ENCODE data around the gene TNFAIP8.
"Not testable (repeated sequence)": the region's sequence is repeated elsewhere in the genome, so short reads cannot be mapped to it uniquely, and the experiment has no call there.

The TNFAIP8 gene

GRCh38 chr5:119427060-119427459, 71.2 kb downstream of the TNFAIP8 start:
- no peaks in the 10 kb centered on the region for H3K36me3 Mint-ChIP-seq
- no peaks in the 10 kb centered on the region for H3K27me3 Mint-ChIP-seq
- H3K4me1 Mint-ChIP-seq: no peaks in the 10 kb centered on the region
- H3K4me3 Mint-ChIP-seq: no peak overlapping the region
- no peak overlapping the region for H3K27ac Mint-ChIP-seq
- H3K9me3 Mint-ChIP-seq: no peaks in the 10 kb centered on the region

DNA sequence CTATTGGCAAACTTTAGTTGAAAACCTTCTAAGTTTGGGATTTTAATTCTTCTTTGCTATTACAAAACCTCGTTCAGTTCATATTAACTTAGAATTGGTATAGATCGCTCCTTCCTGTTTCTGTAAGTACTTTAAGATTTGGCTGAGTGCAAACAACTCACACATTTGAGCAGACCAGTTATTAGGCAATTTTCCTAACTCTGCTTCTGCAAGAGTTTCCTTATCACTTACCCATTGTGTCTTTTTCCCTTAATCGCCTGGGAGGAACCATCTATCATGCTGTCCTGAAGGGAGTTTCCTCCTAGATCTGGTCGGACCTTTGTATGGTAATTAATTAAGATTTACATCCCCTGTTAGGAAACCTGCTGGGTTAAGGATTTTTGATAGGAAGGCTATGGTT, 71.8 kb downstream of the TNFAIP8 start:
- not testable (repeated sequence) for H3K4me3 Mint-ChIP-seq, H3K36me3 Mint-ChIP-seq, H3K4me1 Mint-ChIP-seq, H3K27me3 Mint-ChIP-seq, H3K27ac Mint-ChIP-seq, H3K9me3 Mint-ChIP-seq

- H3K9me3 Mint-ChIP-seq, H3K36me3 Mint-ChIP-seq, H3K4me1 Mint-ChIP-seq, H3K27me3 Mint-ChIP-seq, H3K4me3 Mint-ChIP-seq: not testable (repeated sequence)
- H3K27ac Mint-ChIP-seq: peak overlapping the region; percentile 12
Measured at GRCh38 chr5:119428166-119428565, 72.3 kb downstream of the TNFAIP8 start.

- not testable (repeated sequence) for H3K27me3 Mint-ChIP-seq, H3K36me3 Mint-ChIP-seq, H3K4me3 Mint-ChIP-seq, H3K9me3 Mint-ChIP-seq, H3K27ac Mint-ChIP-seq, H3K4me1 Mint-ChIP-seq
Measured at GRCh38 chr5:119428574-119428973, 72.8 kb downstream of the TNFAIP8 start.

- not testable (repeated sequence) for H3K4me3 Mint-ChIP-seq, H3K27ac Mint-ChIP-seq, H3K9me3 Mint-ChIP-seq, H3K36me3 Mint-ChIP-seq, H3K27me3 Mint-ChIP-seq
- H3K4me1 Mint-ChIP-seq: peaks cover 11% of the 10 kb centered on the region
Measured at GRCh38 chr5:119432674-119433237, 76.9 kb downstream of the TNFAIP8 start.

- no peaks in the 10 kb centered on the region for H3K9me3 Mint-ChIP-seq
- peaks cover 2% of the 10 kb centered on the region for H3K36me3 Mint-ChIP-seq
- H3K4me3 Mint-ChIP-seq: no peak overlapping the region
- H3K27ac Mint-ChIP-seq: peak overlapping the region; percentile 84
- H3K27me3 Mint-ChIP-seq: peaks cover 7% of the 10 kb centered on the region
- H3K4me1 Mint-ChIP-seq: peaks cover 12% of the 10 kb centered on the region
Measured at GRCh38 chr5:119435436-119436132, 79.8 kb downstream of the TNFAIP8 start.

GRCh38 chr5:119437785-119438586, 82.2 kb downstream of the TNFAIP8 start:
- H3K4me1 Mint-ChIP-seq: peaks cover 12% of the 10 kb centered on the region
- not testable (repeated sequence) for H3K27ac Mint-ChIP-seq, H3K36me3 Mint-ChIP-seq, H3K27me3 Mint-ChIP-seq, H3K9me3 Mint-ChIP-seq, H3K4me3 Mint-ChIP-seq

GRCh38 chr5:119438587-119438917, 82.7 kb downstream of the TNFAIP8 start:
- not testable (repeated sequence) for H3K36me3 Mint-ChIP-seq, H3K27me3 Mint-ChIP-seq, H3K9me3 Mint-ChIP-seq
- Mint-ChIP-seq H3K4me3 (peak overlapping the region; percentile 84), H3K27ac (peak overlapping the region; percentile 73), H3K4me1 (peaks cover 12% of the 10 kb centered on the region)

- Mint-ChIP-seq H3K4me3 (peak overlapping the region; percentile 84), H3K27ac (peak overlapping the region; percentile 76), H3K27me3 (peaks cover 7% of the 10 kb centered on the region), H3K9me3 (no peaks in the 10 kb centered on the region), H3K36me3 (peaks cover 2% of the 10 kb centered on the region), H3K4me1 (peaks cover 12% of the 10 kb centered on the region)
Measured at GRCh38 chr5:119439140-119439631, 83.4 kb downstream of the TNFAIP8 start.

DNA sequence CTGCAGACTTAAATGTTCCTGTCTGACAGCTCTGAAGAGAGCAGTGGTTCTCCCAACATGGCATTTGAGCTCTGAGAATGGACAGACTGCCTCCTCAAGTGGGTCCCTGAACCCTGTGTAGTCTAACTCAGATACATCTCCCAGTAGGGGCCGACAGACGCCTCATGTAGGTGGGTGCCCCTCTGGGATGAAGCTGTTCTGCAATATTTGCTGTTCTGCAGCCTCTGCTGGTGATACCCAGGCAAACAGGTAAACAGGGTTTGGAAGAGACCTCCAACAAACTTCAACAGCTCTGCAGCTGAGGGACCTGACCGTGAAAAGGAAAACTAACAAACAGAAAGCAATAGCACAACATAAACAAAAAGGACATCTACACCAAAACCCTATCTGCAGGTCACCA, 83.8 kb downstream of the TNFAIP8 start:
- H3K27ac Mint-ChIP-seq, H3K36me3 Mint-ChIP-seq, H3K27me3 Mint-ChIP-seq, H3K9me3 Mint-ChIP-seq: not testable (repeated sequence)
- H3K4me1 Mint-ChIP-seq: peaks cover 12% of the 10 kb centered on the region
- peak overlapping the region; percentile 84 for H3K4me3 Mint-ChIP-seq

DNA sequence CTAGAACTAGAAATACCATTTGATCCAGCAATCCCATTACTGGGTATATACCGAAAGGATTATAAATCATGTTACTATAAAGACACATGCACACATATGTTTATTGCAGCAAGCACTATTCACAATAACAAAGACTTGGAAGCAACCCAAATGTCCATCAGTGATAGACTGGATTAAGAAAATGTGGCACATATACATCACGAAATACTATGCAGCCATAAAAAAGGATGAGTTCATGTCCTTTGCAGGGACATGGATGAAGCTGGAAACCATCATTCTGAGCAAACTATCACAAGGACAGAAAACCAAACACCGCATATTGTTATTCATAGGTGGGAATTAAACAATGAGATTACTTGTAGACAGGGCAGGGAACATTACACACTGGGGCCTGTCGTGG, 88.8 kb downstream of the TNFAIP8 start:
- not testable (repeated sequence) for H3K4me1 Mint-ChIP-seq, H3K36me3 Mint-ChIP-seq, H3K27ac Mint-ChIP-seq, H3K9me3 Mint-ChIP-seq, H3K4me3 Mint-ChIP-seq, H3K27me3 Mint-ChIP-seq

DNA sequence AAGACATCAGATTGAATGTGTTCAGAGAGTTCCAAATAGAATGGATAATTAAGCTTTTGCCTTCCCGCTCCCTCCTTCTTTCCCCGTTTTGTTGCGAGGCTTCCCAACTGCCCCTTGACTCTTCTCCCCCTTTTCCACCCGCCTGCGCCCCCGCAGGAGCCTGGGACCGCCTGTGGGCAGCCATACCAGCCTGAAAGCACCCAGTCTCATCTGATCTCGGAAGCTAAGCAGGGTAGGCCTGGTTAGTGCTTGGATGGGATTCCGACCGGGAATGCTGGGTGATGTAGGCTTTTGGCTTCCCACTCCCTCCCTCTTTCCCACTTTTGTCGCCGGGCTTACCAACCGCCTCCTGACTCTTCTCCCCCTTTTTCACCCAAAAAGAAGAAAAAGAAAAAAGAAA, 89.7 kb downstream of the TNFAIP8 start:
- no peak overlapping the region for H3K27ac Mint-ChIP-seq
- H3K36me3 Mint-ChIP-seq: no peaks in the 10 kb centered on the region
- H3K9me3 Mint-ChIP-seq: no peaks in the 10 kb centered on the region
- no peaks in the 10 kb centered on the region for H3K4me1 Mint-ChIP-seq
- no peaks in the 10 kb centered on the region for H3K27me3 Mint-ChIP-seq
- no peak overlapping the region for H3K4me3 Mint-ChIP-seq

Data from activated naive CD4-positive, alpha-beta T cell treated with anti-CD3 and anti-CD28 coated beads, Interleukin-2, amount 50 U/mL, for 24 hours (primary cell).